Measurements from ENCODE around the gene CEP89. TPM values are rescaled to one million over a fixed set of nuclear protein-coding genes. Genes with fewer than 3 reads are reported as not detected.
"Not testable (repeated sequence)": the region's sequence is repeated elsewhere in the genome, so short reads cannot be mapped to it uniquely, and the experiment has no call there.

CEP89 gene
- total RNA-seq: 9.6 and 11.0 TPM in 2 replicates
- polyA plus RNA-seq (2012): 20.6 TPM

DNA sequence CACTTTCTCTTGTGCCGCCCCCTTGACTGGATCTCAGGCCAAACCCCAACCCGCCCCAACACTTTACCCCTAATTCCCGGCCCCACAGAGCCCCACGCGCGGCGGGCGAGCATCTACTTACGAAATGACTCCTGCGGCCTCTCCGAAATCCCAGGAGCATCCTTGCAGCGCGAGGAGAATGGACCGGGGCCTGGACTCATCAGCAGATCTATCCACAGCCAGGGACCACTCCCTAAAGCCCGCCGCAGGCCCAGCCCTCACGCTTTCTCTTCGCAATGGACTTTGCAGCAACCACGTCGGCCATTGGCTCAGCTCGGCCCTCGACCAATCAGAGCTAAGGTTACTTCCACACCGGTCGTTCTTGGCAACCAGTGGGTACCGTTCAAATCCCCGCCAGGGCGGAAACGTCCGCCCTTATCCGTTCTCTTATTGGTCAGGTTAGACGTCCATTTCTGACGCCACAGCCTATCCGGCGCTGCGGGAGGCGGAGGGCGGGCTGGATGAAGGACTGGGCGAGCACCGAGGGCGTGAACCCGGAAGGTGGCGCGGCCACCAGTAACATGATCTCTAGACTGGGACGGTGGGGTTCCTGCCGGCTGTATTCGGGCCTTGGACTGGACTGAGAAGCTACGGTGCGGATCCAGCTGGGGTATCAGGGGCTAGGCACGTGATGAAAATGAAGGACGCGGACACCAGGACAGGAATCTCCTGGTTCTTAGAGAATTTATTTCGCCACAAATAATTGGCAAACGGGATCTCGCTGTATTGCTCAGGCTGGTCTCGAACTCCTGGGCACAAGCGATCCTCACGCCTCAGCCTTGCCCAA lies at the start of gene CEP89, which contains the start of gene FAAP24:
Gene CEP89 (minus strand): TSS at position 244 of the 826 bp plus-strand sequence. CDS start 84 bp downstream, at position 160.
Gene FAAP24 (plus strand): TSS at position 528 of the 826 bp plus-strand sequence. CDS start 955 bp downstream, outside the sequence.
- peak; percentile 99 for DNase-seq (ENCODE audit: low read depth)

DNA sequence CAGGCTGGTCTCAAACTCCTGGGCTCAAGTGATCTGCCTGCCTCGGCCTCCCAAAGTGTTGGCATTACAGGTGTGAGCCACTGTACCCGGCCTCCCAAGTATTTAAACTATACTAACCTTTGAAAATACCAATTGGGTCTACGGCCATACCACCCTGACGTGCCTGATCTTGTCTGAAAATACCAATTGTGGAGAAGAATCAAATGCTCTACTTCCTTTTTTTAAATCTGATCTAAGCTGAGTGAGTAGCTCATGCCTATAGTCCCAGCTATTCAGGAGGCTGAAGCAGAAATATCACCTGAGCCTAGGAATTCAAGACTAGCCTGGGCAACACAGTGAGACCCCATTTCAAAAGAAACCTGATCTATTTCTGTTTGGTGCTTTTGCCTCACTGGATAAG lies 39.1 kb upstream of the CEP89 start:
- DNase-seq (ENCODE audit: low read depth): not testable (repeated sequence)

DNA sequence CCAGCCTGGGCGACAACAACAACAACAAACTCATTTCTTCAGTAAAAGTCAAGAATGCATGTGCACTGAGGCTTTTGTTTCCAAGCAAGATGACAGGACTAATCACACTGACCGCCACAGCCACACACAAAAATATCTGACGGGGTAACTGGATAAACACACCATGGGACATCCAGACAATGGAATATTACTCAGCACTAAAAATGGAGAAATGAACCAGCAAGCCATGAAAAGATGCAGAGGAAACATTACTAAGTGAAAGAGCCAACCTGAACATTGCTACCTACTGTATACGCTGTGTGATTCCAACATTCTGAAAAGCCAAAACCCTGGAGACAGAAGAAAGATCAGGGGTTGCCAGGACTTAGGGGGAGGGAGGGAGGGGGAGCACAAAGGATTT lies 37.0 kb upstream of the CEP89 start:
- no peak for DNase-seq (ENCODE audit: low read depth)

DNA sequence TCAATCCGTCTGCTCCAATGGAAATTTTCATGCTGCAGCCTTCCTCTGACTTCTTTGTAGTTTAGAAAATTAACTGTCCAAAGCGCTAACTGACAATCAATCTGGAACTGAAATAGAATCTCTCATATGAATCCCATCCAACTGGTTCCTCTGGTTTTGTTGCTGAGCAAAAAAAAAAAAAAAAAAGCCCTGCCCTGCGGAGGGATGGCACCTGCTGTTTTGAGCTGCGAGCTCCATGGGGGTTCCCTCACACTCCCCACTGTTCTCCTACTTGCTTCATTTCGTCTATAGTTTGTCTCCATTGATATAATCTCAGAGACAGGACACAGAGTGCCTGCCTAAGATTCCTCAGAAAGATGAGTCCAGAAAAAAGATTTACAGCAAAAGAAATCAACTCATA lies 33.7 kb upstream of the CEP89 start:
- DNase-seq (ENCODE audit: low read depth): no peak

DNA sequence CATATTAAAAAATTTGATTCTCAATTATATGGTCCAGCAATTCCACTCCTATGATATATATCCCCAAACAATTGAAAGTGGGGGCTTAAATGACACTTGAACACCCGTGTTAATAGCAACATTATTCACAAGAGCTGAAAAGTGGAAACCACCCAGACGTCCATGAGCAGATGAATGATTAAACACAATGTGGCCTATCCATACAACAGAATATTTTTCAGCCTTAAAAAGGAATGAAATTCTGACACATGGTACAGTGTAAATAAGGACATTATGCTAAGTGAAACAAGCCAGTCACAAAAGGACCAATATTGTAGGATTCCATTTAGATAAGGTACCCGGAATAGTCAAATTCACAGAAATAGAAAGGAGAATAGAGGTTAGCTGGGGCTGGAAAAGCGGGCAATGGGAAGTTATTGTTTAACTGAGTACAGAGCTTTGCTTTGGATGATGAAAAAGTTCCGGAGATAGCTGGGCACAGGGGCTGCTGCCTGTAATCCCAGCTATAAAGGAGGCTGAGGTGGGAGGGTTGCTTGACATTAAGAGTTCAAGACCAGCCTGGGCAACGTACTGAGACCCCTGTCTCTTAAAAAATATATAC lies 31.8 kb upstream of the CEP89 start:
- not testable (repeated sequence) for DNase-seq (ENCODE audit: low read depth)

DNA sequence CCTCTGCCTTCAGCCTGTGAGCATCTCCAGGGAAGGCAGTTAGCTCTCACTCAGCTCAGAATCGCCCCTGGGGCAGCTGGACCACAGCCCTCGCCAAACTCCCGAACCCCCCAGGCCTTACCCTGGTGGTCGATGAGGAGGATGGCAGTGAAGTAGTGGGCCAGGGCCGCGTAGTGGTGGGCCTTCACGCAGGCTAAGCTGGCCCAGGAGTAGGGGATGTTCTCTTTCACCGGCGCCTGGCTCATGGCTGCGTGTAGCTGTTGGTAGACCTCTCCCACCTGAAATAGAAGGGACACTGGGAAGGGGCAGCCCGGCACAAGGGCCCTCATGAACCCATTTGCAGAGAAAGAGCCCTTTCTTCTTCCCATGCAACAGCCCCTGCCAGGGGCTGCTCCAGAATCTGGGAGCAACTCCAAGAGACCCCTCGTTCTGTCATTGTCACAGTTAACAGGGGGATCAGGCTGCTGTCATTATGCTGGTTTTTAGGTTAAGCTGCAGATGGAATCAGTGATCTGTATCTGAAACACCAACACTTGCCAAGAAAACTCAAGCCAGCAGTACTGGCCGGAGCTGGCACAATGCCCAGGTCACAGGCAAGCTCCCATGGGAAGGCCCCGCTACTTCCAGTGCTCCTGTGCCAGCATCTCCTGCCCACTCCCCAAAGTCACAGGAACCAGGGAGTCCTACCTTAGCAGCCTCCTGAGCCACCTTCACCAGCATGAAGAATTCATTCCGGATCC lies 30.5 kb upstream of the CEP89 start:
- not testable (repeated sequence) for DNase-seq (ENCODE audit: low read depth)

DNA sequence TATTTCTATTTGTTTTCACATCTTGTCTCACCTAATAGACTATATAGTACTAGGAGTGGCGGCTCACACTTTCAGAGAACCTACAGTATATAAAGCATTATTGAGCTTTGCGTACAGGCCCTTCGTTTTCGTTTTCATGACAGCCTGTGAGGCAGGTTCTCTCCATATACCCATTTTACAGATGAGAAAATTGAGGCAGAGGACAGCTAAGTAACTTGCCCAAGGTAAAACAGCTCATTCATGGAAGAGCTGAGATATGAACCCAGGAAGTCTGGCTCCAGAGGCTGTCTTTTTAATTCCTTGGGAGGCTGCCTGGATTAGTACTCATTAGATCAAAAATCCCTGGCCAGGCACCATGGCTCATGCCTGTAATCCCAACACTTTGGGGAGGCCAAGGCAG lies 29.2 kb upstream of the CEP89 start:
- no peak for DNase-seq (ENCODE audit: low read depth)

DNA sequence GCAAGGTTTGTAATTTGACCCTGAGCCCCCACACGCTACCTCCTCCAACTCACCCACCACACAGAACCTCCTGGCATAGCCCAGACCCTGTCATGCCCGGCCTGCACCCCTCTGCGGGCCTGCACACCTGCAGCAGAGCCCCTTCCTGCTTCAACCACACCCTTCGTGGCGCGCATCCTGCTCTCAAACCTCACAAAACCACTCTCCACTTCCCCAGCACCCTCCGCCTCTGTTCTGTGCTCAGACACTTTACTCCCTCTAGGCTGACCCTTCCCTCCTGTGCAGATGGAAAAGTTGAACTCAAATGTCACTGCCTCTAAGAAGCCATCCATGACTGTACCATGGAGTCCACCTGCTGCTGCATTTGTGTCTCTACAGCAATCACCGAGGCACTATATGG lies 28.8 kb upstream of the CEP89 start:
- no peak for DNase-seq (ENCODE audit: low read depth)

DNA sequence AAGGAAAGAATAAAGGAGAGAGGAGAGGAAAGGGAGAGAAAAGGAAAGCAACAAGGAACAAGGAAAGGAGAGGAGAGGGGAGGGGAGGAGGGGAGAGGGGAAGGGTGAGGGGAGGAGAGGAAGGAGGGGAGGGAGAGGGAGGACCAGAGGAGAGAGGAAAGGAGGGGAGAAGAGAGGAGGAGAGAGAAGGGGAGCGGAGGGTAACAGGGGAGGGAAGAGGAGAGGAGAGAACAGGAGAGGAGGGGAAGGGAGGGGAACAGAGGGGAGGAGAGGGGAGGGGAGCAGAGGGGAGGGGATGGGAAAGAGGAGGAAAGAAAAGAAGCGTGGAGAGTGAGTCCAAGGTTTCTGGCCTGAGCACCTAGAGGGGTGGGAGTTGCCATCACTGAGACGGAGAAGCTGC lies 27.0 kb upstream of the CEP89 start:
- DNase-seq (ENCODE audit: low read depth): no peak

DNA sequence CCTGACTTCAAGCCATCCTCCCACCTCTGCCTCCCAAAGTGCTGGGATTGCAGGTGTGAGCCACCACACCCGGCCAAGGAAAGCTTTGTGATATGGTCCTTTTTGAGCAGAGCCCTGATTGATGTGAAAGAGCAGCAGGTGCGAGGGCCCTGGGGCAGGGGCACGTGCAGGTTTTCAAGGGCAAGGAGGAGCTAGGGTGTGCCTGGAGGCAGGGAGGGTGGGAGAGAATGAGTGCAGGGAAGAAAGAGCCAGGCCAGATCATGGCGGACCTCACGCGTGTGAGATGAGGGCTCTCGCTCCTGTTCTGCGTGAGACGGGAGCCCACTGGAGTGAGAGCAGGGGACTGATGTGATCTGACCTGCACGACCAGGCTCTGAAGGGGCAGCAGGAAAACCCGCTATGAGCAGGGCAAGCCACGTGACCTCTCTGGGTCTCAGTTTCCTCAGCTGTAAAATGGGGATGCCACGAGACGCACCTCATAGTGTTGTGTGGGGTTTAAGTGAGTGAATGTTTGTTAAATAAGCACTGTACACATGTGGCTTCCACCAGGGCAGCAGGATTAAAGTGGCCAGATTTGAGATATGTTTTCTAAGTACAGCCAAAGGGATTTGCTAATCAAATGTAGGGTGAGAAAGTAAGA lies 26.1 kb upstream of the CEP89 start:
- no peak for DNase-seq (ENCODE audit: low read depth)

DNA sequence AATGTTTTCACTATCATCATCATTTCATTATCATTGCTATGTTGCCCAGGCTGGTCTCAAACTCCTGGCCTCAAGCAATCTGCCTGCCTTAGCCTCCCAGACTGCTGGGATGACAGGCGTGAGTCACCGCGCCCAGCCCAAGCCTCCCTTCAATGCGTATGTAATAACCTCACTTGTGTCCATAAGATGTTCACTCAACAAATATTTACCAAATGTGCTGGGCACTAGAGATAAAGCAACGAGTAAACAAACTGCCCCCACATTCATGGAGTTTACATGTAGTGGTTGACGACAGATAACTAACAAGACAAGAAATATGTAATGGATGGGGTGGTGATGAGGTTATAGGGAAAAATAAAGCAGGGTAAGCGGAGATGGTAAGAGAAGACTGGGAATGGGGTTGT lies 25.3 kb upstream of the CEP89 start:
- DNase-seq (ENCODE audit: low read depth): not testable (repeated sequence)

DNA sequence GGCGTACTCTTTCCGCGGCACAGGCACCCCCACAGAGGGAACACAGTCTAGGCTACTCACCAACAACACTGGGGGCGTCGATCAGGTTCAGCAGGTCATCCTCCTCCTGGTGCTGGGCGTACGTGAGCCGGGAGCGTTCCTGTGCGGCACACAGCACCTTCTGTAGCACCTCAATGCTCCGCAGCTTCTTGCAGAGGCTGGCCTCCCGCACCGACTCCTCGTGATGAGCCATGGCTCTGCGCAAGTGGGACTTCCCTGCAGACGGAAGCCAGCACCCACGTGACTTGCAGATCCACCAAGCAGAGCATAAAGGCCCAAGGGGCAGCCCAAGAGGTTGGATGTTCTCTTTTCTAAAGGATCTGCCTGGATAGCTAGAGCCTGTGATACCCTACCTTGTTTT lies 24.2 kb upstream of the CEP89 start:
- not testable (repeated sequence) for DNase-seq (ENCODE audit: low read depth)

DNA sequence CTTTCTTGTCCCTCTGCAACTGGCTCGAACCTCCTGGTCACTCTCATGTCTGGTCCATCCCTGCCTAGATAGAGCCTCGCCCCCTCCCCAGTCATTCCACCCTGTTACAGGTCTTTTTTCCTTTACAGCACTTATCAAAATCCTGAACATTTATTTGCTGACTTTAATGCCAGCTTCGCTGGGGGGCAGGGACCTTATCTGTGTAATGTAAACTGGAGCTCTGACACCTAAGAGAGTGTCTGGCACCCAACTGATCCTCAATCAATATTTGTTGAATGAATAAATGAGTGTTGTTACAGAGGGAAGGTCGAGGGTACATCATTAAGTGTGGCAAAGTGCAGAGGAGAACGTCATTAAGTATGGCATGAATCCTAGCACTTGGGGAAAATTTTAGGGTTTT lies 17.0 kb upstream of the CEP89 start:
- DNase-seq (ENCODE audit: low read depth): no peak

DNA sequence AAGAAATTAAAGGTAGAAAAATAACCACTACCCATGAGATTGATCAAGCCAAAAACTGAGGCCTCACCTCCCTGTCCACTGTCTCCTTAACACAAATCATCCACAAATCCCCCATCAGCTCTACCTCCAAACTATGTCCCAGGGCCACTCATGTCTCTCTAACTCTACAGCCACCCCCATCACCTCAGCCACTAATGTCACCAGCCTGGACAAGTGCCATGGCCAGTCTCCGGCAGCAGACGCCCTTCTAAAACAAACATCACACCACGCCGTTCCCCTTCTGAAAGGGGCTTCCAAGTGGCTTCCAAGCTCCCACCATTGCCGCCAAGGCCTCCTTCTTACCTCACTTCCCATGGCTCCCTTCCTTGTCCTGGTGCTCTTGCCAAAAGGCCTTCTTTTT lies 16.5 kb upstream of the CEP89 start:
- DNase-seq (ENCODE audit: low read depth): not testable (repeated sequence)

DNA sequence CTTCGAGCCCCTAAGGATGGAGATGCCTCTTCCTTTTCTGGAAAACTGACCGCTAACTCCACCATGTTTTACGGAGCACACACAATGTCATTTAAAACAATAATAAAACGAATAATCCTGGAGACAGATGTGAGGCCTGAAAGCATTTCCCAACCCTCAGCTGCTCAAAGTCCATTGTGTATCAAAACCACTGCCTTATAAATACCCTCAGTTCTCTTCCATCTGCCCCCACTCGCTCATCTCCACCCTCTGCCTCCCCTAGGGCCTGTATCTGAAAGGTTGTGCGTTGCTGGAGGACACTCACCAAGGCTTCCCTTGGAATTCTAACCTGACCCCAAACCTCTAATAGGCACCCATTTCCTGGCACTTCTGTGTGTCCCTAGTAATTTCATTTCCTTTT lies 10.7 kb upstream of the CEP89 start:
- not testable (repeated sequence) for DNase-seq (ENCODE audit: low read depth)

DNA sequence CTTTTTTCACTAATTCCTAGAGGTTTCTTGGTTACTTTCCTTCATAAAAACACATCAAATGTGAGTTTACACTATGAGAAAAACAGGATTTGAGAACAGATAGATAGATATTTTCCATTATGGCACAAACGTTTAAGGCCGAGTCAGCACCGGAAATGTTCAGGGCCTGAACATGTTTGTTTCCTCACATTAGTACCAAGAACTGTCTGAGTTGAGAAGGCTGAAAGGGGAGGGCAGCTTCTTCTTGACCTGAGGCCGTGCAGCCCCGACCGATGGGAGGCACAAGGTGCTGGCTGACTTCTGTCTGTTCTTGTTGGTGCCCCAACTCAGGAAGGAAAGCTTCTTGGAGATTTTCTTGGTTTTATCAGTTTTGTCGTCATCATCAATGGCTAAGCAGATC lies 8.0 kb upstream of the CEP89 start:
- DNase-seq (ENCODE audit: low read depth): not testable (repeated sequence)

DNA sequence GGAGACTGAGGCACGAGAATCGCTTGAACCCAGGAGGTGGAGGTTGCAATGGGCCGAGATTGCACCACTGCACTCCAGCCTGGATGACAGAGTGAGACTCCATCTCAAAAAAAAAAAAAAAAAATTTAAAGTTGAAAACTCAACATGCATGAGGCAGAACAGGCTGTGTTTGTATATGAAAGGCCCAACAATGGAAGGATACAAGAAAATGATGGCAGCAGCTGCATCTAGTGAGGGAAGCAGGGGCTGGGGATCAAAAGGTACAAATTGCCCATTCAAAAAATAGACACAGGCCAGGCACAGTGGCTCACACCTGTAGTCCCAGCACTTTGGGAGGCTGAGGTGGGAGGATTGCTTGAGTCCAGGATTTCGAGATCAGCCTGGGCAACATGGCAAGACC lies 6.1 kb upstream of the CEP89 start:
- DNase-seq (ENCODE audit: low read depth): not testable (repeated sequence)

DNA sequence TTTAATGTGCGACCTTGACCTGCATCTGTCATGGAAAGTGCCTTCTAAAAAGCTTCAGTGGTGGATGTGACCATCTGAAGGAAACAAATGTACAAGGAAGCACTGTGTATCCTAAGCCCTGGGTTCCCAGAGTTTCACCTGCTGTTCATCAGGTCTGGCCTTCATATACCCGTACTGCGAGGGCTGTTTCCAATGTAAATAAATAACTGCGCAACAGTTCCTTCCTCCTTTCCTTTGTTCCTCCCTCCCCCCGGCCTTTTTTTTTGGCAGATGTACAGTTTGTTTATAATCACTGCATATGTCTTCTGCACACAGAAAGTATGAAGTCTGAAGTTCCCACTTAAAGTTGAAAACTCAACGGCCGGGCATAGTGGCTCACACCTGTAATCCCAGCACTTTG lies 5.5 kb upstream of the CEP89 start:
- DNase-seq (ENCODE audit: low read depth): no peak

DNA sequence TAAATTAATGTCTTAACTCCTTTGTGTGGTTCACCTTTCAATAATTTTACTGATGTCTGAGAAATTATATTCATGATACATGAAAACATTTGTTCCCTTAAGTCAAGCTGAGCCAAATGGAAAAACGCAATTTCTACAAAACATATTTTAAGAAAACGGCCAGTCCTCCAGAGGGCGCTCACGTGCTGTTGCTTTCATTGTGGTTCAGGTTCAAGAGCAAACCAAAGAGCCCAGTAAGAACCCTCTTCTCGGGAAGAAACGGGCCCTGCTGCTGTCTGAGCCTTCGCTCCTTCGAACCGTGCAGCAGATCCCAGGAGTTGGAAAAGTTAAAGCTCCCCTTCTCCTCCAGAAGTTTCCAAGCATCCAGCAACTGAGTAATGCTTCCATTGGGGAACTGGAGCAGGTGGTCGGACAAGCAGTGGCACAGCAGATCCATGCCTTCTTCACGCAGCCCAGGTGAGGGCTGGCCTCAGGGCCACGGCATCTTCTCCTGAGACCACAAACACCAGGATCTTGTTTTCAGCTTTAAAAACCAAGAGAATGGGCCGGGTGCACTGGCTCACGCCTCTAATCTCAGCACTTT lies 4.6 kb upstream of the CEP89 start:
- peak; percentile 70 for DNase-seq (ENCODE audit: low read depth)

DNA sequence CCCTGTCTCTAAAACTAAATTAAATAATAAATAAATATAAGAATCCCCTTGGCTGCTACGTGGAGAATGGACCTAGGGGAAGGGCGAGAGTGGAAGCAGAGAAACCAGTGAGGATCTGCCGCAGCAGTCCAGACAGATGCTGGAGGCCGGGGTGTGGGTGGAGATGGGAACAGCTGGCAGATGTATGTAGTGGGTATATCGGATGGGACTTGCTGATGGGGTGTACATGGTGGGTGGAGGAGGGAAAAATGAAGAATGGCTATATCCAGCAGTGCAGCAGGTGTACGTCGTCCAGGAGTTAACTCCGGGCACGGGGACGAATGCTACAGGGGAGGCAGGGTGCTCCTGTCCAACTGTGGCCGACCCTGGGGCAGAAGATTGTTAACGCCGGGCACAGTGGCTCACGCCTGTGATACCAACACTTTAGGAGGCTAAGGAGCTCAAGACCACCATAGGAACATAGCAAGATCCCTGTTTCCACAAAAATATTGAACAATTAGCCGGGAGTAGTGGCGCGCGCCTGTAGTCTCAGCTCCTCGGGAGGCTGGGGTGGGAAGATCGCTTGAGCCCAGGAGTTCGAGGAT lies 654 bp downstream of the CEP89 start:
- DNase-seq (ENCODE audit: low read depth): no peak

DNA sequence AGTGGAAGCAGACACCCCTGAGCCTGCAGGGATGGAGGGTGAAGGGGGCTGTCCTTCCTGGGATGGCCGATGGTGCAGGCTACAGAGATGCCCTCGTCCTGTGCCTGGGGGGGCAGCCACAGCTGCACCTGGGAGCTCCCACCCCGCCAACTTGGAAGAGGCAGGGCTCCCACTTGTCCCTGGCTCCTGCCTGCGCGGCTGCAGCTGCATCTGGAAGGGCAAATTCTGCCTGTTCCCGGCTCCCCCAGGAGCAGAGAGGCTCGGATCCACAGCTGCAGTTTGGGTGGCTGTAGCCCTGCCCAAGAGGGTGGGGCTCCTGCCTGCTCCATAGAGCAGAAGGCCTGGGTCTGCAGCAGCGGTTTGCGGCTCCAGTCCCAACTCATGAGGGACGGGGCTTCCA lies 2.2 kb downstream of the CEP89 start:
- DNase-seq (ENCODE audit: low read depth): no peak

All from myocyte (in vitro differentiated cells).